ENCODE measurements around the gene MAG.

MAG gene

DNA sequence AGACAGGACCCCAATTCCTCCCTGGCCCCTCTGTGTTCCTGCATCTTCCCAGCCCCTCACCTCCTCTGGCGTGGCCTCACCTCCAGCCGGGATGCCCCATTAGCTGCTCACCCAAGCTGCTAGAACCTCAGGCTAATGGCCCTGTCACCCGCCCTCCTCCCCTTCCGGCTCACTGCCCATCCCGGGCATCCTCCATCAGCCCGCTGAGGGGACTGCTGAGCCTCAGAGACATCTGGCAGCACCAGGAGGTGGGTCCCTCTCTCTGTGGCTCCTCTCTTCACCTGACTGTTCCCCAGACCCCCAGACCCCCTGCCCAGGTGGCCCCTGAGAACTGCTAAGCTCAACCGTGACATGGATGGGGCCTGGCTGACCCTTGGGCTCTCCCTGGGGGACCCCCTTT lies 58.6 kb downstream of the MAG start:
- H3K27me3 ChIP-seq (ENCODE audit: insufficient read depth, insufficient read length) = peaks cover 6% of the 10 kb centered on the region
- H3K9me3 ChIP-seq (ENCODE audit: insufficient read depth, low read length) = no peaks in the 10 kb centered on the region
- no peak overlapping the region for H3K4me3 ChIP-seq (ENCODE audit: insufficient read length, low read depth)
- H3K36me3 ChIP-seq (ENCODE audit: insufficient read depth, insufficient read length, low read length) = no peaks in the 10 kb centered on the region
- DNase-seq (ENCODE audit: low read depth, low spot score) = no peak
- no peak for TF ChIP-seq YY1 (IDR thresholded peaks at IDR 0.05; ENCODE audit: insufficient read depth, insufficient read length)
- no peak overlapping the region for H3K9ac ChIP-seq (ENCODE audit: insufficient read length, low read depth)
- H3K4me1 ChIP-seq (ENCODE audit: insufficient read depth, insufficient read length) = peaks cover 3% of the 10 kb centered on the region

DNA sequence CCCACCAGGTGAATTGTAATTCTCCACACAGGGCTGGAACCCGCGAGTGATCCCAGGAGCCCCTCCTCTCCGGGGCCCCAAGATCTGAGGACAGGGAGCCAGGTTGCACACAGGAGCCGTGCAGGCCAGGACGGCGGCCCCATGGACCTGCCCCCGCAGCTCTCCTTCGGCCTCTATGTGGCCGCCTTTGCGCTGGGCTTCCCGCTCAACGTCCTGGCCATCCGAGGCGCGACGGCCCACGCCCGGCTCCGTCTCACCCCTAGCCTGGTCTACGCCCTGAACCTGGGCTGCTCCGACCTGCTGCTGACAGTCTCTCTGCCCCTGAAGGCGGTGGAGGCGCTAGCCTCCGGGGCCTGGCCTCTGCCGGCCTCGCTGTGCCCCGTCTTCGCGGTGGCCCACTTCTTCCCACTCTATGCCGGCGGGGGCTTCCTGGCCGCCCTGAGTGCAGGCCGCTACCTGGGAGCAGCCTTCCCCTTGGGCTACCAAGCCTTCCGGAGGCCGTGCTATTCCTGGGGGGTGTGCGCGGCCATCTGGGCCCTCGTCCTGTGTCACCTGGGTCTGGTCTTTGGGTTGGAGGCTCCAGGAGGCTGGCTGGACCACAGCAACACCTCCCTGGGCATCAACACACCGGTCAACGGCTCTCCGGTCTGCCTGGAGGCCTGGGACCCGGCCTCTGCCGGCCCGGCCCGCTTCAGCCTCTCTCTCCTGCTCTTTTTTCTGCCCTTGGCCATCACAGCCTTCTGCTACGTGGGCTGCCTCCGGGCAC lies 59.6 kb downstream of the MAG start:
- no peak for DNase-seq (ENCODE audit: low read depth, low spot score)
- peaks cover 6% of the 10 kb centered on the region for H3K27me3 ChIP-seq (ENCODE audit: insufficient read depth, insufficient read length)

DNA sequence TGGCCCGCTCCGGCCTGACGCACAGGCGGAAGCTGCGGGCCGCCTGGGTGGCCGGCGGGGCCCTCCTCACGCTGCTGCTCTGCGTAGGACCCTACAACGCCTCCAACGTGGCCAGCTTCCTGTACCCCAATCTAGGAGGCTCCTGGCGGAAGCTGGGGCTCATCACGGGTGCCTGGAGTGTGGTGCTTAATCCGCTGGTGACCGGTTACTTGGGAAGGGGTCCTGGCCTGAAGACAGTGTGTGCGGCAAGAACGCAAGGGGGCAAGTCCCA lies 60.2 kb downstream of the MAG start:
- DNase-seq (ENCODE audit: low read depth, low spot score) = no peak

More for the DNA sequence above, 59.6 kb downstream of the MAG start:
- no peaks in the 10 kb centered on the region for H3K9me3 ChIP-seq (ENCODE audit: insufficient read depth, low read length)
- H3K9ac ChIP-seq (ENCODE audit: insufficient read length, low read depth) = no peak overlapping the region
- H3K4me3 ChIP-seq (ENCODE audit: insufficient read length, low read depth) = no peak overlapping the region
- TF ChIP-seq SUZ12 (IDR thresholded peaks at IDR 0.05; ENCODE audit: extremely low read depth, insufficient read depth, insufficient read length) (no peak), YY1 (IDR thresholded peaks at IDR 0.05; ENCODE audit: insufficient read depth, insufficient read length) (no peak), ZNF274 (IDR thresholded peaks at IDR 0.05; ENCODE audit: low read depth, low read length) (no peak)
- H3K4me1 ChIP-seq (ENCODE audit: insufficient read depth, insufficient read length) = peaks cover 3% of the 10 kb centered on the region
- H3K36me3 ChIP-seq (ENCODE audit: insufficient read depth, insufficient read length, low read length) = no peaks in the 10 kb centered on the region

DNA sequence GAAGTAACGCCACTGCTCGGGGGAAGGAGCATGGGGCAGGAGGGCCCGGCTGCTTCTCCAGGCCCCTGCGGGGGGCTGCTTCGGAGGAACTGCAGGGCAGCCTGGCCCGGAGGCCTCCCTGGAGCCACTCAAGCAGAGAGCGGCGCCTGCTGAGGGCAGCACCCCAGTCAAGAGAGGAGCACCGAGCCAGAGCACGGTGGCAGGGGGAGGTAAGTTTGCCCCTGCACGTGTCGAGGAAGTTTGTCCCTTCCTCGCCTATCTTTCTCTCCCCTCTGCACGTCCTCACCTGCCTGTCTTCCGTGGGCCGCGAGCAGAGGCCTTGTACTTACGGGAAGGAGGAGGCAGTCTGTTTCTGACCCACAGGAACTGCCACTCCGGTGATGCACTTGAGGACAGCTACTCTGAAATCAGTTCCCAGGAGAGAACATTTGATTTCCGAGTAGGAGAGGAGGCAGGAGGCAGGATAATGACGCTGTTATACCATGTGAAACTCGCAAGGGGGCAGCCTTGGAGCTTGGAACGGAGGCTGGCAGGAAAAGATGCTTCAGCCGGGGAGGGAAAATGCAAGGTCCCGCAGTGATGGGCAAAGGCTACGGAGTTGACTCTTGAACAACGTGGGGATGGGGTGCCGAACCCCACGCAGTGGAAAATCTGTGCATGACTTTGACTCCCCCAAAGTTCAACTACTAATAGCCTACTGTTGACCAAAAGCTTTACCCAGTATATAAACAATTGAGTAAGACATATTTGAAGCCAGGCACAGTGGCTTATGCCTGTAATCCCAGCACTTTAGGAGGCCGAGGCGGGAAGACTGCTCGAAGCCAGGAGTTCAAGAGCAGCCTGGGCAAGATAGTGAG lies 60.7 kb downstream of the MAG start:
- Histone ChIP-seq H3K9me3 (ENCODE audit: insufficient read depth, low read length) (no peaks in the 10 kb centered on the region), H3K4me3 (ENCODE audit: insufficient read length, low read depth) (no peak overlapping the region), H3K4me1 (ENCODE audit: insufficient read depth, insufficient read length) (peaks cover 3% of the 10 kb centered on the region), H3K9ac (ENCODE audit: insufficient read length, low read depth) (no peak overlapping the region), H3K27me3 (ENCODE audit: insufficient read depth, insufficient read length) (peaks cover 4% of the 10 kb centered on the region), H3K36me3 (ENCODE audit: insufficient read depth, insufficient read length, low read length) (no peaks in the 10 kb centered on the region)
- DNase-seq (ENCODE audit: low read depth, low spot score) = peak; percentile 61
- TF ChIP-seq SUZ12 (IDR thresholded peaks at IDR 0.05; ENCODE audit: extremely low read depth, insufficient read depth, insufficient read length) = no peak
- TF ChIP-seq ZNF274 (IDR thresholded peaks at IDR 0.05; ENCODE audit: low read depth, low read length) = no peak
- no peak for TF ChIP-seq YY1 (IDR thresholded peaks at IDR 0.05; ENCODE audit: insufficient read depth, insufficient read length)

More for the DNA sequence above, 60.2 kb downstream of the MAG start:
- no peak overlapping the region for H3K4me3 ChIP-seq (ENCODE audit: insufficient read length, low read depth)
- H3K9me3 ChIP-seq (ENCODE audit: insufficient read depth, low read length) = no peaks in the 10 kb centered on the region
- no peak for TF ChIP-seq SUZ12 (IDR thresholded peaks at IDR 0.05; ENCODE audit: extremely low read depth, insufficient read depth, insufficient read length)
- no peak for TF ChIP-seq YY1 (IDR thresholded peaks at IDR 0.05; ENCODE audit: insufficient read depth, insufficient read length)
- TF ChIP-seq ZNF274 (IDR thresholded peaks at IDR 0.05; ENCODE audit: low read depth, low read length) = no peak
- no peak overlapping the region for H3K9ac ChIP-seq (ENCODE audit: insufficient read length, low read depth)
- peaks cover 3% of the 10 kb centered on the region for H3K4me1 ChIP-seq (ENCODE audit: insufficient read depth, insufficient read length)
- no peaks in the 10 kb centered on the region for H3K36me3 ChIP-seq (ENCODE audit: insufficient read depth, insufficient read length, low read length)
- peaks cover 6% of the 10 kb centered on the region for H3K27me3 ChIP-seq (ENCODE audit: insufficient read depth, insufficient read length)

DNA sequence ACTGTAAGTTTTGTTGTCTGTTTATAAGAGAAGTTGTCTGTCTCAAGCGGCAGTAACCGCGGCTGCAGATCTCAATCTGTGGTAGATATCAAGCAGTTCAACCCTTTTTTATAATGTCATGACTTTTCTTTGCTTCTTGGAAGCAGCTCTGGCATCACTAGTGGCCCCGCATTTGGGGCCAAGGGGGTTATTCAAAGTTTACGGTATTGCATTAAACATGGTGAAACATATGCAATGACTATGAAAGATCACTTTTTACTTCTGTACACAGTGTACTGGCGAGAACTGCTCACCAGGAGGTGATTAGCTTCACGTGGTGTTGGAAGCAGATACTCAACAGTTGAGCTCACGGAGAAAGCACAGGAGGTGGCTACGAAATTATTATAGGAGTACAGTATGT lies 61.7 kb downstream of the MAG start:
- H3K36me3 ChIP-seq (ENCODE audit: insufficient read depth, insufficient read length, low read length) = no peaks in the 10 kb centered on the region
- DNase-seq (ENCODE audit: low read depth, low spot score) = no peak
- H3K9me3 ChIP-seq (ENCODE audit: insufficient read depth, low read length) = no peaks in the 10 kb centered on the region
- H3K27me3 ChIP-seq (ENCODE audit: insufficient read depth, insufficient read length) = no peaks in the 10 kb centered on the region
- no peak overlapping the region for H3K4me3 ChIP-seq (ENCODE audit: insufficient read length, low read depth)
- H3K9ac ChIP-seq (ENCODE audit: insufficient read length, low read depth) = no peak overlapping the region
- H3K4me1 ChIP-seq (ENCODE audit: insufficient read depth, insufficient read length) = peaks cover 3% of the 10 kb centered on the region
- TF ChIP-seq YY1 (IDR thresholded peaks at IDR 0.05; ENCODE audit: insufficient read depth, insufficient read length) (no peak), ZNF274 (IDR thresholded peaks at IDR 0.05; ENCODE audit: low read depth, low read length) (no peak), SUZ12 (IDR thresholded peaks at IDR 0.05; ENCODE audit: extremely low read depth, insufficient read depth, insufficient read length) (no peak)

DNA sequence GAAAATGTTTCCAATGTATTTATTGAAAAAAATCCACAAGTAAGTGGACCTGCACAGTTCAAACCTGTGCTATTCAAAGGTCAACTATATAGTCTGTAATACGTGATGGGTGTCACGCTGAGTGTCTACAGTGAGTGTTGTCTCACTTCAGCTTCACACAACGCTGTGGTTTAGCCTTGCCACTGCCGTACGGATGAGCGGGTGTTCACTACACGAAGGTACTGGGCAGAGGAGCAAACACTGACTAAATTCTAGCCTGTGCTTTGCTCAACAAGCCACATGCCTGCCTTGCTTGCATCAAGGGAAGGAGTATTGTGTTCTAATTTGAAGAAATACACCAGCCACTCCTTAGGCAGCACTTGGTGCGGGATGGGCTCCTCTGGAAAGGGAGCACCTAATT lies 62.9 kb downstream of the MAG start:
- DNase-seq (ENCODE audit: low read depth, low spot score) = no peak
- Histone ChIP-seq H3K4me3 (ENCODE audit: insufficient read length, low read depth) (no peak overlapping the region), H3K36me3 (ENCODE audit: insufficient read depth, insufficient read length, low read length) (no peaks in the 10 kb centered on the region), H3K4me1 (ENCODE audit: insufficient read depth, insufficient read length) (peaks cover 3% of the 10 kb centered on the region), H3K9me3 (ENCODE audit: insufficient read depth, low read length) (no peaks in the 10 kb centered on the region), H3K9ac (ENCODE audit: insufficient read length, low read depth) (no peak overlapping the region), H3K27me3 (ENCODE audit: insufficient read depth, insufficient read length) (no peaks in the 10 kb centered on the region)
- TF ChIP-seq SUZ12 (IDR thresholded peaks at IDR 0.05; ENCODE audit: extremely low read depth, insufficient read depth, insufficient read length) = no peak
- no peak for TF ChIP-seq YY1 (IDR thresholded peaks at IDR 0.05; ENCODE audit: insufficient read depth, insufficient read length)
- no peak for TF ChIP-seq ZNF274 (IDR thresholded peaks at IDR 0.05; ENCODE audit: low read depth, low read length)

DNA sequence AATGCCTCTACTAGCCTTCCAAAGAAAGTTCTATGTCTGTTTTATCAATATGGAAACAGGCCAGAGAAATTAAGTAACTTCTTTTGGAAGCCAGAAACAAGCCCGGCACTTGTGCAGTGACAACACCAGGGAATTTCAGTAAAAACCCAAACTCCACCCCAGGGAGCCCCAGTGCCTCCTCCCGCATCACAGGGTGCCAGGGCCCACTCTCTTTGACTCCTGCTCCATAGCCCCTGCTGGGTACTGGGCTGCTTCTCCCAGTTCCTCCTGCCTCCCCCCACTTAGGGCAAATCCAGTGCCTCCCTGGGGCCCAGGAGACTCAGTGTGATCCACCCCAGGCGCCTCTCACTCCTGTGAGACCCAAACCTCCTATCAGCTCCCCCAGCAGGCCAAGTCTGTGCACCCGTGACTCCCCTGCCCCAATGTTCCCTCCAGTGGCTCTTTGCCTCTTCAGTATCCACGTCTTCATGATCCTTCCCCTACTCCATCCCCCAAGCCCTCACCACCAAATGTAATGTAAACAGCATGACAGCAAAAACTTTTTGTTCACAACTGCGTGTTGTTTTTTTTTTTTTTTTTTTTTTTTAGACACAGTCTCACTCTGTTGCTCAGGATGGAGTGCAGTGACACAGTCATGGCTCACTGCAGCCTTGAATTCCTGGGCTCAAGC lies 64.0 kb downstream of the MAG start:
- Histone ChIP-seq H3K36me3 (ENCODE audit: insufficient read depth, insufficient read length, low read length) (no peaks in the 10 kb centered on the region), H3K4me1 (ENCODE audit: insufficient read depth, insufficient read length) (peaks cover 3% of the 10 kb centered on the region), H3K9me3 (ENCODE audit: insufficient read depth, low read length) (no peaks in the 10 kb centered on the region), H3K9ac (ENCODE audit: insufficient read length, low read depth) (no peak overlapping the region), H3K27me3 (ENCODE audit: insufficient read depth, insufficient read length) (no peaks in the 10 kb centered on the region), H3K4me3 (ENCODE audit: insufficient read length, low read depth) (no peak overlapping the region)
- no peak for DNase-seq (ENCODE audit: low read depth, low spot score)
- TF ChIP-seq ZNF274 (IDR thresholded peaks at IDR 0.05; ENCODE audit: low read depth, low read length) (no peak), YY1 (IDR thresholded peaks at IDR 0.05; ENCODE audit: insufficient read depth, insufficient read length) (no peak), SUZ12 (IDR thresholded peaks at IDR 0.05; ENCODE audit: extremely low read depth, insufficient read depth, insufficient read length) (no peak)

Data from NT2/D1 (cell line).